Liver (tissue), 9 donors: ENCODE measurements around the gene MPP7. TPM values are rescaled to one million over a fixed set of nuclear protein-coding genes. Genes with fewer than 3 reads are reported as not detected.

Experiments
- DNase-seq: peaks from one replicate; pipeline ENCODE4 v3.0.0-alpha.2; 2017; ENCODE audit warnings: low spot score
- H3K27ac ChIP-seq, 2 donors: one replicate each; pipeline ENCODE4 v1.7.0; 2013; ENCODE audit warnings: inconsistent platforms in 2 of 2, low read length in 2 of 2, control low read depth in 1 of 2, low read depth in 1 of 2, mild to moderate bottlenecking in 1 of 2
- H3K27me3 ChIP-seq, 4 donors: one replicate each; pipeline versions ENCODE4 v1.6.1 to v1.7.0; 2013; ENCODE audit warnings: low read length in 3 of 4, inconsistent platforms in 1 of 4, mild to moderate bottlenecking in 1 of 4, moderate library complexity in 1 of 4; ENCODE audit not compliant: control insufficient read depth in 4 of 4, insufficient read depth in 4 of 4
- H3K36me3 ChIP-seq, 4 donors: one replicate each; pipeline versions ENCODE4 v1.6.1 to v1.7.0; 2013; ENCODE audit warnings: low read length in 3 of 4, mild to moderate bottlenecking in 3 of 4, low read depth in 1 of 4, moderate library complexity in 1 of 4; ENCODE audit not compliant: control insufficient read depth in 4 of 4, insufficient read depth in 3 of 4
- H3K4me1 ChIP-seq, 4 donors: one replicate each; pipeline versions ENCODE4 v1.6.1 to v1.7.0; 2013; ENCODE audit warnings: low read length in 3 of 4, mild to moderate bottlenecking in 3 of 4, moderate library complexity in 1 of 4; ENCODE audit not compliant: control insufficient read depth in 4 of 4, insufficient read depth in 4 of 4
- H3K4me3 ChIP-seq, 3 donors: one replicate each; pipeline versions ENCODE4 v1.6.1 to v1.7.0; 2013; ENCODE audit warnings: low read length in 3 of 3, control low read depth in 1 of 3, low read depth in 1 of 3, mild to moderate bottlenecking in 1 of 3
- H3K9ac ChIP-seq, 2 donors: one replicate each; pipeline ENCODE4 v1.7.0; 2013; ENCODE audit warnings: low read length in 2 of 2, mild to moderate bottlenecking in 2 of 2, moderate library complexity in 2 of 2, control low read depth in 1 of 2, low read depth in 1 of 2
- H3K9me3 ChIP-seq, 4 donors: one replicate each; pipeline versions ENCODE4 v1.6.1 to v1.7.0; 2013; ENCODE audit warnings: low read length in 3 of 4; ENCODE audit not compliant: control insufficient read depth in 4 of 4
- EGR1 ChIP-seq, 2 donors: IDR thresholded peaks; 2 replicates each; pipeline ENCODE4 v1.6.1; 2016 to 2018; ENCODE audit warnings: antibody characterized with exemption in 2 of 2, low read depth in 2 of 2
- FOXA2 ChIP-seq: IDR thresholded peaks from 2 replicates; pipeline ENCODE4 v1.6.1; 2016; ENCODE audit warnings: antibody characterized with exemption
- GABPA ChIP-seq, 2 donors: IDR thresholded peaks in 1 of 2; conservative IDR thresholded peaks in 1 of 2; 2 replicates each; pipeline ENCODE4 v1.6.1; 2016; ENCODE audit warnings: antibody characterized with exemption in 2 of 2, mild to moderate bottlenecking in 1 of 2, moderate library complexity in 1 of 2
- HNF4A ChIP-seq, 2 donors: conservative IDR thresholded peaks; 2 replicates each; pipeline ENCODE4 v1.6.1; 2016; ENCODE audit warnings: antibody characterized with exemption in 2 of 2, mild to moderate bottlenecking in 2 of 2
- HNF4G ChIP-seq: IDR thresholded peaks from 2 replicates; pipeline ENCODE4 v1.6.1; 2016; ENCODE audit warnings: antibody characterized with exemption
- JUND ChIP-seq, 2 donors: IDR thresholded peaks; 2 replicates each; pipeline ENCODE4 v1.6.1; 2016; ENCODE audit warnings: antibody characterized with exemption in 2 of 2
- NR2F2 ChIP-seq: IDR thresholded peaks from 2 replicates; pipeline ENCODE4 v1.6.1; 2016; ENCODE audit warnings: antibody characterized with exemption
- RAD21 ChIP-seq, 2 donors: IDR thresholded peaks; 2 replicates each; pipeline ENCODE4 v1.6.1; 2016; ENCODE audit warnings: antibody characterized with exemption in 2 of 2, mild to moderate bottlenecking in 2 of 2
- RXRA ChIP-seq, 2 donors: IDR thresholded peaks; 2 replicates each; pipeline ENCODE4 v1.6.1; 2017 to 2018; ENCODE audit warnings: antibody characterized with exemption in 2 of 2, mild to moderate bottlenecking in 1 of 2
- SP1 ChIP-seq: IDR thresholded peaks from 2 replicates; pipeline ENCODE4 v1.6.1; 2018; ENCODE audit warnings: antibody characterized with exemption, mild to moderate bottlenecking
- YY1 ChIP-seq: IDR thresholded peaks from 2 replicates; pipeline ENCODE4 v1.6.1; 2016; ENCODE audit warnings: antibody characterized with exemption, mild to moderate bottlenecking
- WGBS: extraction: QIAGEN DNeasy Blood & Tissue Kit; methylation state at CpG from one replicate; pipeline ENCODE4 v1.1.7; 2013; 5-methylcytosine and 5-hydroxymethylcytosine counted together
- polyA plus RNA-seq, 2 donors: library from polyadenylated mRNA; stranded (reverse) in 1 of 2; unstranded in 1 of 2; fragments of 200-250 nt in 1 of 2; fragments of >200 nt in 1 of 2; fragmentation: Nextera tagmentation in 1 of 2; extraction: Ambion mirVana in 1 of 2; gene quantifications; one replicate each; pipeline versions ENCODE4 v1.2.1 to v1.2.3, GENCODE V29; 2013 to 2015
- total RNA-seq, 2 donors: library from RNA; depleted of rRNA; stranded (reverse); fragments of >200 nt; gene quantifications; one replicate each; pipeline ENCODE4 v1.2.3, GENCODE V29; 2014
- TF ChIP-seq, protein P1 (sequence below): fragments of 150-350 bp; IDR thresholded peaks from 2 replicates; pipeline ENCODE4 v1.5.1; 2017; ENCODE audit warnings: improper control_type of control experiment, low read depth, low read length; ENCODE audit not compliant: missing input control
- TF ChIP-seq, protein P2 (sequence below): IDR thresholded peaks from 2 replicates; pipeline ENCODE4 v1.6.1; 2016; ENCODE audit warnings: antibody characterized with exemption
- TF ChIP-seq, protein P3 (sequence below): IDR thresholded peaks from 2 replicates; pipeline ENCODE4 v1.6.1; 2016; ENCODE audit warnings: antibody characterized with exemption, mild to moderate bottlenecking
- donor health status: healthy.
- donor health status: healthy.
- donor health status: healthy.
- donor health status: healthy.
- donor health status: healthy.

Gene MPP7
- total and polyA plus RNA-seq, 4 donors: 0.69 to 3.8 (median 2.5) TPM

DNA sequence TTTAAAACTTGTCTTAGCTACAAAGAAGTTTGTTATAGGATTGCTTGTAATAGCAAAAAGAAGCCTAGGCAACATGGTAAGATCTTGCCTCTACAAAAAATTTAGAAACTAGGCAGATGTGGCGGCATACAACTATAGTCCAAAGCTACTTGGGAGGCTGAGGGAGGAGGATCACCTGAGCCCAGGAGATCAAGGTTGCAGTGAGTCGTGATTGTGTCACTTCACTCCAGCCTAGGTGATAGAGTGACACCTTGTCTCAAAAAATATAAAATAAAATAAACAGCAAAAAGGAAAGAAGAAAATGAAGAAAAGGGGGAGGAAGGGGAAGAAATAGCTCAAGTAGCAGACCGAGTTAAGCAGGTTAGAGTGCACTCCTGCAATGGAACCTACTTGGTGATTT lies 47.0 kb upstream of the MPP7 start:
- WGBS: 93% methylated on average over 3 of the region's 3 CpGs
- Histone ChIP-seq H3K4me1 (no peaks in the 10 kb centered on the region), H3K9ac (no peak overlapping the region), H3K27ac (no peak overlapping the region), H3K4me3 (no peak overlapping the region), H3K27me3 (no peaks in the 10 kb centered on the region), H3K9me3 (peaks cover 0 to 3% (median 0%) of the 10 kb centered on the region in 4 donors), H3K36me3 (no peaks in the 10 kb centered on the region)
- TF ChIP-seq, protein P1, sequence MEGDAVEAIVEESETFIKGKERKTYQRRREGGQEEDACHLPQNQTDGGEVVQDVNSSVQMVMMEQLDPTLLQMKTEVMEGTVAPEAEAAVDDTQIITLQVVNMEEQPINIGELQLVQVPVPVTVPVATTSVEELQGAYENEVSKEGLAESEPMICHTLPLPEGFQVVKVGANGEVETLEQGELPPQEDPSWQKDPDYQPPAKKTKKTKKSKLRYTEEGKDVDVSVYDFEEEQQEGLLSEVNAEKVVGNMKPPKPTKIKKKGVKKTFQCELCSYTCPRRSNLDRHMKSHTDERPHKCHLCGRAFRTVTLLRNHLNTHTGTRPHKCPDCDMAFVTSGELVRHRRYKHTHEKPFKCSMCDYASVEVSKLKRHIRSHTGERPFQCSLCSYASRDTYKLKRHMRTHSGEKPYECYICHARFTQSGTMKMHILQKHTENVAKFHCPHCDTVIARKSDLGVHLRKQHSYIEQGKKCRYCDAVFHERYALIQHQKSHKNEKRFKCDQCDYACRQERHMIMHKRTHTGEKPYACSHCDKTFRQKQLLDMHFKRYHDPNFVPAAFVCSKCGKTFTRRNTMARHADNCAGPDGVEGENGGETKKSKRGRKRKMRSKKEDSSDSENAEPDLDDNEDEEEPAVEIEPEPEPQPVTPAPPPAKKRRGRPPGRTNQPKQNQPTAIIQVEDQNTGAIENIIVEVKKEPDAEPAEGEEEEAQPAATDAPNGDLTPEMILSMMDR: no peak
- TF ChIP-seq RAD21 (IDR thresholded peaks at IDR 0.05): no peak
- no peak for TF ChIP-seq HNF4G
- no peak for TF ChIP-seq GABPA (IDR thresholded peaks at IDR 0.05 in 1 of 2, conservative IDR thresholded peaks at IDR 0.05 in 1 of 2)
- TF ChIP-seq SP1: no peak
- TF ChIP-seq FOXA2: no peak
- no peak for TF ChIP-seq RXRA (IDR thresholded peaks at IDR 0.05)
- TF ChIP-seq, protein P2, sequence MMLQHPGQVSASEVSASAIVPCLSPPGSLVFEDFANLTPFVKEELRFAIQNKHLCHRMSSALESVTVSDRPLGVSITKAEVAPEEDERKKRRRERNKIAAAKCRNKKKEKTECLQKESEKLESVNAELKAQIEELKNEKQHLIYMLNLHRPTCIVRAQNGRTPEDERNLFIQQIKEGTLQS: no peak
- no peak for DNase-seq

DNA sequence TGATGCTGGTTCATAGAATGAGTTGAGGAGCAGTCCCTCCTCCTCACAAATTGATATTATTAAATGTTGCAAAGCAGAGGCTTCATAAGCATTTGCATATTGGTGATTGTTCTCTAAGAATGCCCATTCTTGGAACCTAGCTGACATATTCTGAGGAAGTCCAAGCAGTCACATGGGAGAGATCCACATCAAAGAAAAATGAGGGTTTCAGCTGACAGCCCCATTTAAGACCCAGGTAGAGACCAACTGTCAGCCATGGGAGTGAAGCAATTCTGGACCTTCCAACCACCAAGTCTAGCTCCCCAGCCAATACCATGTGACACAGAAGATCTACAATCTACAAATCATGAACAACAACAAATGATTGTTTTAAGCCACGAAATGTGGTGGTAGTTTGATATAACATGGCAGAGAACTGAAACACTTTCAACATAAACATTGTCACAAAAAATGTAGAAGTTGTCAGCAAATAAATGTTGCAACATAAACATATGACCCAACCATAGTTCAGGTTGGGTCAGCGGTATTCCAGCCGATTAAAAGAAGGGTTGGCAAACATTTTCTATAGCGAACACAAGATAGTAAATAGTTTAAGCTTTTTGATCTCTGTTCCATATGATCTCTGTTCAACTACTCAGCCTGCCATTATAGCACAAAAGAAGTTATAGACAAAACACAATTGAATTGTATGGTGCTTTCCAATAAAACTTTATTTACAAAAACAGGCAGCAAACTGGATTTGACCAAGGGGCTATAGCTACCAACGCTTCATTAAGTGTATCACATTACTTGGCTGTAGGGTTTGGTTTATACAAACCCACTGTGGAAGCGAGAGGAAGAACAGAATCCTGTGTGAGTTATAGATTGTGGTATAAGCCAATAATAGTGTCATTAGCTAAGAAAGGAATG lies 41.4 kb upstream of the MPP7 start:
- Histone ChIP-seq H3K27ac (no peak overlapping the region), H3K27me3 (no peaks in the 10 kb centered on the region), H3K4me3 (no peak overlapping the region), H3K36me3 (no peaks in the 10 kb centered on the region), H3K9me3 (peaks cover 0 to 4% (median 1%) of the 10 kb centered on the region in 4 donors), H3K9ac (no peak overlapping the region), H3K4me1 (no peaks in the 10 kb centered on the region)
- no peak for DNase-seq
- TF ChIP-seq, protein P2: no peak
- no peak for TF ChIP-seq HNF4G
- WGBS: 73% methylated on average over 6 of the region's 6 CpGs

DNA sequence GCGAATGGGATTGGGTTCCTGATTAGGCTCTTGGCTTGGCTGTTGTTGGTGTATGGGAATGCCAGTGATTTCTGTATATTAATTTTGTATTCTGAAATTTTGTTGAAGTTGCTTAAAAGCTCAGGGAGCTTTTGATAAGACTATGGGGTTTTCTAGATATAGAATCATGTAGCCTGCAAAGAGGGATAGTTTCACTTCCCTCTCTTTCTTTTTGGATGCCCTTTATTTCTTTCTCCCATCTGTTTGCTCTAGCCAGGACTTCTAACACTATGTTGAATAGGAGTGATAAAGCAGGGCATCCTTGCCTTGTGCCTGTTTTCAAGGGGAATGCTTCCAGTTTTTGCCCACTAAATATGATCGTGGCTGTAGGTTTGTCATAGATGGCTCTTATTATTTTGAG lies 40.4 kb upstream of the MPP7 start:
- WGBS: 94% methylated on average over 2 of the region's 2 CpGs
- no peak for DNase-seq

More for the DNA sequence above, 40.4 kb upstream of the MPP7 start:
- H3K9me3 ChIP-seq: peaks cover 0 to 4% (median 1%) of the 10 kb centered on the region in 4 donors
- no peak overlapping the region for H3K9ac ChIP-seq
- H3K36me3 ChIP-seq: no peaks in the 10 kb centered on the region
- no peaks in the 10 kb centered on the region for H3K27me3 ChIP-seq
- no peak overlapping the region for H3K27ac ChIP-seq
- no peaks in the 10 kb centered on the region for H3K4me1 ChIP-seq
- TF ChIP-seq HNF4A (conservative IDR thresholded peaks at IDR 0.05) (no peak), FOXA2 (no peak), RAD21 (IDR thresholded peaks at IDR 0.05) (no peak), JUND (IDR thresholded peaks at IDR 0.05) (no peak), RXRA (IDR thresholded peaks at IDR 0.05) (no peak), NR2F2 (no peak), EGR1 (IDR thresholded peaks at IDR 0.05; ENCODE audit: low read depth in 2 of 2) (no peak), SP1 (no peak), GABPA (IDR thresholded peaks at IDR 0.05 in 1 of 2, conservative IDR thresholded peaks at IDR 0.05 in 1 of 2) (no peak), YY1 (no peak)
- TF ChIP-seq, protein P2: no peak
- TF ChIP-seq, protein P3, sequence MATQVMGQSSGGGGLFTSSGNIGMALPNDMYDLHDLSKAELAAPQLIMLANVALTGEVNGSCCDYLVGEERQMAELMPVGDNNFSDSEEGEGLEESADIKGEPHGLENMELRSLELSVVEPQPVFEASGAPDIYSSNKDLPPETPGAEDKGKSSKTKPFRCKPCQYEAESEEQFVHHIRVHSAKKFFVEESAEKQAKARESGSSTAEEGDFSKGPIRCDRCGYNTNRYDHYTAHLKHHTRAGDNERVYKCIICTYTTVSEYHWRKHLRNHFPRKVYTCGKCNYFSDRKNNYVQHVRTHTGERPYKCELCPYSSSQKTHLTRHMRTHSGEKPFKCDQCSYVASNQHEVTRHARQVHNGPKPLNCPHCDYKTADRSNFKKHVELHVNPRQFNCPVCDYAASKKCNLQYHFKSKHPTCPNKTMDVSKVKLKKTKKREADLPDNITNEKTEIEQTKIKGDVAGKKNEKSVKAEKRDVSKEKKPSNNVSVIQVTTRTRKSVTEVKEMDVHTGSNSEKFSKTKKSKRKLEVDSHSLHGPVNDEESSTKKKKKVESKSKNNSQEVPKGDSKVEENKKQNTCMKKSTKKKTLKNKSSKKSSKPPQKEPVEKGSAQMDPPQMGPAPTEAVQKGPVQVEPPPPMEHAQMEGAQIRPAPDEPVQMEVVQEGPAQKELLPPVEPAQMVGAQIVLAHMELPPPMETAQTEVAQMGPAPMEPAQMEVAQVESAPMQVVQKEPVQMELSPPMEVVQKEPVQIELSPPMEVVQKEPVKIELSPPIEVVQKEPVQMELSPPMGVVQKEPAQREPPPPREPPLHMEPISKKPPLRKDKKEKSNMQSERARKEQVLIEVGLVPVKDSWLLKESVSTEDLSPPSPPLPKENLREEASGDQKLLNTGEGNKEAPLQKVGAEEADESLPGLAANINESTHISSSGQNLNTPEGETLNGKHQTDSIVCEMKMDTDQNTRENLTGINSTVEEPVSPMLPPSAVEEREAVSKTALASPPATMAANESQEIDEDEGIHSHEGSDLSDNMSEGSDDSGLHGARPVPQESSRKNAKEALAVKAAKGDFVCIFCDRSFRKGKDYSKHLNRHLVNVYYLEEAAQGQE: no peak
- TF ChIP-seq, protein P1: no peak
- H3K4me3 ChIP-seq: no peak overlapping the region
